Activated naive CD4-positive, alpha-beta T cell treated with anti-CD3 and anti-CD28 coated beads for 36 hours (primary cell): ENCODE data around the gene ABAT. TPM values are rescaled to one million over a fixed set of nuclear protein-coding genes. Genes with fewer than 3 reads are reported as not detected.

Source experiments
- CTCF ChIA-PET: fragments of 350-600 bp; sonication (Branson Sonifier 250); formaldehyde crosslinking; loops from one replicate; lab custom pipeline; 2021; ENCODE audit warnings: antibody characterized with exemption; lab: Charles Lee
- DNase-seq: peaks from one replicate; pipeline ENCODE4 v3.0.0-alpha.2; 2020
- H3K27ac Mint-ChIP-seq: one replicate; pipeline ENCODE4 v1.8.0; 2021; ENCODE audit warnings: mild to moderate bottlenecking, mixed read lengths
- H3K27me3 Mint-ChIP-seq: one replicate; pipeline ENCODE4 v1.8.0; 2021; ENCODE audit warnings: low read depth, mixed read lengths
- H3K36me3 Mint-ChIP-seq: one replicate; pipeline ENCODE4 v1.8.0; 2021; ENCODE audit warnings: low read depth, mixed read lengths
- H3K4me1 Mint-ChIP-seq: one replicate; pipeline ENCODE4 v1.8.0; 2021; ENCODE audit warnings: low read depth, mixed read lengths
- H3K4me3 Mint-ChIP-seq: one replicate; pipeline ENCODE4 v1.8.0; 2021; ENCODE audit warnings: mild to moderate bottlenecking, moderate library complexity, mixed read lengths
- H3K9me3 Mint-ChIP-seq: one replicate; pipeline ENCODE4 v1.8.0; 2021; ENCODE audit warnings: mixed read lengths
- intact Hi-C: fragments of 100-400 bp; cut with micrococcal nuclease; formaldehyde crosslinking; loops from one replicate; pipeline ENCODE4 v1.15.1; 2023
- total RNA-seq, 2 experiments: library from RNA; stranded (reverse); gene quantifications; one replicate each; pipeline ENCODE4 v1.2.3, GENCODE V29; 2021

The ABAT gene
- total RNA-seq, 2 experiments from 2014 or later, result 2.7 to 3.1 TPM

DNA sequence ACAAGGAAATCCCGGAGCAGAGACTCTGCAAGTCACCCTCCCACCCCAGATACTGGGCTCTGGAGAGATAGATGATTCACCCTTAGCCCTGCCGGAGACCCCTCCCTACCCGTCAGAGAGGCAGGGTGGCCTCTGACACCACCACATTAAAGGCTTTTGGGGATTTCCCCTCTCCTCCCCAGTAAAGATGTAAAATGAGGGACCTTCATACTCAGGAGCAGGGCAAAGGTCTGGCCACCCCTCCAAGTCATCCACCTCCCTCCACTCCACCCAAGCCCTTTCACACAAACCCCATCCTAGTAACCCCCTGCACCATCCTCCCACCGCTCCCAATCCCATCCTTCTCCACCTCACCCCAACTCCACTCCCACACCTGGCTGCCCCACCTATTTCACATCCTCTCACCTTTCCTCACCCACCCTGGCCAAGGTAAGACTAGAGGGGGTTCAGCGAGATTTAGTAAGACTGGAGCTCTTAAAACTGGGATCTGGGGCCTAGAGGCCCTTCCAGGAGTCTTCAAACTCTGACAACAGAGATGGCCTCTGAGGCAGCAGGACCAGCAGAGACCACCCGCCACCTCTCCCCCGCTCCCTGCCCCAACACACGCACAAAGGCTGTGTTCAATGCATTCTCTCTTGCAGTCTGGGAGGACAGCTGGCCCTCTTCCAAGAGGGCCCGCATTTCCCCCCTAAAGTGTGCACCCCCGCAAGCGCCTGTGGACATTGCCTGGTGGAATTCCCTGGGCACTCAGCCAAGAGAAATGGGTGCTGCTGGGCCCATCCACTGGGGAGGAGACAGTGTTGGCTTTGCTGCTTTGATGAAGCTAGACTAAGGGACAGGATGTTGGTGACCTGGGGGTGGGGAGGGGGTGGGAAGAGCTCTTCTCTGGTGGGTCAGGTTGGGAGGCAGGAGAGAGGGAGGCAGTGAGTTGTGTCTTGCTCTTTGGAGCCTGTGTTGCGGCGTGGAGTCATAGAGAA, 1.1 kb downstream of the ABAT start:
- CTCF ChIA-PET, result interaction anchor here (2.4 kb wide), 1 partner anchor 205 kb away, joined by 10 read pairs; no protein-coding TSS in a partner anchor
- peaks cover 17% of the 10 kb centered on the region for H3K4me1 Mint-ChIP-seq
- DNase-seq, result peak; percentile 76
- intact Hi-C loops, result loop anchor here (1.0 to 2.0 kb wide), 4 partner anchors 55 to 451 kb away; partner anchors contain the start of genes CARHSP1, METTL22, PMM2 and TMEM186
- H3K4me3 Mint-ChIP-seq, result peak overlapping the region; percentile 79
- no peaks in the 10 kb centered on the region for H3K27me3 Mint-ChIP-seq
- peaks cover 1% of the 10 kb centered on the region for H3K36me3 Mint-ChIP-seq
- H3K27ac Mint-ChIP-seq, result peak overlapping the region; percentile 57
- H3K9me3 Mint-ChIP-seq, result peaks cover 6% of the 10 kb centered on the region

DNA sequence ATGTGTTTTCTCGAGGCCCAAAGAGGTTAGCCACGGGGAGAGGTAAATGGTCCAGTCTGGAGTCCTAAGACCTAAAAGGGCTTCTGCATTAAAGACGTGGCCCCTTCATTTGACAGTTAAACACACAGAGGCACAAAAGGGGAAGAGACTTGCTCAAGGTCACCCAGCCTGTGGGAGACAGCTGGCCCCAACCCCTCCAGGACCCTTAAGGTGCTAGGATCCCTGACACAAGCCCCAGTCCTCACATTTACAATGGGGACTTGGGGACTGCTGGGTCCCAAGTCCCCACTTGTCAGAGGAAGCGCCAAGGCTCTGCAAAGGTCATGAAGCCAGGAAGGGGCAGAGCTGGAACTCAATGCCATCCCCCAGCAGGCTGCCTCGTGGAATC, 1.7 kb downstream of the ABAT start:
- H3K9me3 Mint-ChIP-seq, result peaks cover 6% of the 10 kb centered on the region
- H3K36me3 Mint-ChIP-seq, result peaks cover 1% of the 10 kb centered on the region
- H3K27me3 Mint-ChIP-seq, result no peaks in the 10 kb centered on the region
- DNase-seq, result no peak
- H3K27ac Mint-ChIP-seq, result no peak overlapping the region
- CTCF ChIA-PET, result no interaction called here
- no peak overlapping the region for H3K4me3 Mint-ChIP-seq
- peaks cover 17% of the 10 kb centered on the region for H3K4me1 Mint-ChIP-seq
- intact Hi-C loops, result no loop called here

DNA sequence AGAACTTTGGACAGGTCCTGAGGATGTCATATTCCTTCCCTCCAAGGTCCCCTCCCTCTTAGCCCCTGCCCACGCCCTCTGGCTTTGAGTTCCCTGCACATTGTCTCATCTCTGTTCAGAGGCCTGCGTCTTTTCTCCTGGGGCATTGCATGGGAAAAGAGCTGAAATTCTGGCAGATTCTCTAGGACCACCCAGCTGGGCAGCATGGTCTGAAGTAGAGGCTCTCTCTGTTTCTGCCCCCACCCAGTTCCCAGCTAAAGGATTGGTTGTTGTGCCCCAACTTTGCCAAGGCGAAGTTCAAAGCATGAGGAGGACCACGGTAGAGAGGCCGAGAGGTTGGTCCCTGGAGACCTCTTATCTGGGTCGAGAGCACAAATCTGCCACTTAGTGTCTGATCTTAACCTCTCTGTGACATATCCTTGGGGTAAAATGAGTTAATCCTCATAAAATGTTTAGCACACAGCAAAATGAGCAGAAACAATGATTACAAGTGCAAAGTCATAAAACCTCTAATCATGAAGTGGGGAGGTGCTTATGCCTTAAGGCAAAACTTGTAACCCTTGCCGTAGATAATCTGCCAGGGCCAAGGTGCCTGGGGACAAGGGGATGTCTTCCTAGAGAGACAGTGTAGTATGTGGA, 2.4 kb downstream of the ABAT start:
- H3K27ac Mint-ChIP-seq, result no peak overlapping the region
- H3K36me3 Mint-ChIP-seq, result peaks cover 1% of the 10 kb centered on the region
- no peak for DNase-seq
- peaks cover 17% of the 10 kb centered on the region for H3K4me1 Mint-ChIP-seq
- H3K9me3 Mint-ChIP-seq, result peaks cover 6% of the 10 kb centered on the region
- no peak overlapping the region for H3K4me3 Mint-ChIP-seq
- CTCF ChIA-PET, result no interaction called here
- H3K27me3 Mint-ChIP-seq, result no peaks in the 10 kb centered on the region
- intact Hi-C loops, result no loop called here

DNA sequence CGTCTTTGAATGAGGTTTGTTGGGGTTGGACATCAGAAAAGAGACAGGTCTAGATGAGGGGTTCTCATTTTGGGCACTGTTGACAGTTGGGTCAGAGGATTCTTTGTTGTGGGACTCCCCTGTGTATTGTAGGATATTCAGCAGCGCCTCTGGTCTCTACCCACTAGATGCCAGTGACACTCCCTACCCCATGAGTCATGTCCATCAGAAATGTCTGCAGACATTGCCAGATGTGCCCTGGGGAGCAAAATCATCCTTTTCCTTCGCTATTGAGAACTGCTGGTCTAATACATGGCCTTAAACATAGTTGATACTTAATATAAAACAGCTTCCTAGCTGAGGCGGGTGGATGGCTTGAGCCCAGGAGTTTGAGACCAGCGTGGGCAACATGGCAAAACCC, 3.1 kb downstream of the ABAT start:
- intact Hi-C loops, result no loop called here
- DNase-seq, result no peak
- Mint-ChIP-seq H3K9me3 (peaks cover 6% of the 10 kb centered on the region), H3K27ac (no peak overlapping the region), H3K4me1 (peaks cover 17% of the 10 kb centered on the region), H3K4me3 (no peak overlapping the region), H3K27me3 (no peaks in the 10 kb centered on the region), H3K36me3 (peaks cover 1% of the 10 kb centered on the region)
- CTCF ChIA-PET, result no interaction called here

DNA sequence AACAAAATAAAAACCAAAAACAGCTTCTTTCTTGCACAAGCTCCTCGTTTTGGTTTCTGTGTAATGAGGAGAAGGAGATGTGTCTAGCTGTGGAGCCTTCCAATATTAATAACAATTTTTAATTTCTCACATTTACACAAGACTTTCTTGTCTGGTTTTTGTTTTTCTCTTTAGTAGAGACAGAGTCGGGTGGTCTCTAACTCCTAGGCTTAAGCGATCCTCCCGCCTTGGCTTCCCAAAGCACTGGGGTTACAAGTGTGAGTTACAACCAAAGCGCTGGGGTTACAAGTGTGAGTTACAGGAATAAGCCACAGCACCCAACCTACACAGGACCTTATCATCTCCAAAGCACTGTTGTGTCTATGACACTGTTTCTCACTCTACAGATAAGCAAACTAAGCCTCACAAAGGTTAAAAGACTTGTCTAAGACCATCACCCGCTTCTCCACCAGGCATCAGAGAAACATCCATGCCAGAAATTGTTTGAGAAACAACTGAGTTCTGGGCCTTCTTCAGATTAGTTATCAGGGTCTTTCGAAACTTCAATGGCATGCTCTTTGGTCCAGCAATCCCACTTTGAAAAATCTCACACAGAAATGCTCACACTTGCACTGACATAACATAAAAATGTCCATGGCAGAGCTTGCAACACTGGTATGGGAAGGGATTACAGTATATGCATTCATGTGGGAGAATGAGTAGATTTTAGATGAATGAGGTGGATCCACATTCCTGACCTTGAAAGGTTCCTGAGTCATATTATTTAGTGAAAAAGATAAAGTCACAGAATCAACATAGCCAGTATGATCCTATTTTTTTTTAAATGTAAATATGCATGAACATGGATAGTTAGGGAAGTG, 3.9 kb downstream of the ABAT start:
- H3K27ac Mint-ChIP-seq, result no peak overlapping the region
- no peaks in the 10 kb centered on the region for H3K27me3 Mint-ChIP-seq
- no peak for DNase-seq
- H3K4me1 Mint-ChIP-seq, result peaks cover 17% of the 10 kb centered on the region
- CTCF ChIA-PET, result no interaction called here
- H3K36me3 Mint-ChIP-seq, result peaks cover 1% of the 10 kb centered on the region
- peaks cover 6% of the 10 kb centered on the region for H3K9me3 Mint-ChIP-seq
- intact Hi-C loops, result no loop called here
- no peak overlapping the region for H3K4me3 Mint-ChIP-seq

DNA sequence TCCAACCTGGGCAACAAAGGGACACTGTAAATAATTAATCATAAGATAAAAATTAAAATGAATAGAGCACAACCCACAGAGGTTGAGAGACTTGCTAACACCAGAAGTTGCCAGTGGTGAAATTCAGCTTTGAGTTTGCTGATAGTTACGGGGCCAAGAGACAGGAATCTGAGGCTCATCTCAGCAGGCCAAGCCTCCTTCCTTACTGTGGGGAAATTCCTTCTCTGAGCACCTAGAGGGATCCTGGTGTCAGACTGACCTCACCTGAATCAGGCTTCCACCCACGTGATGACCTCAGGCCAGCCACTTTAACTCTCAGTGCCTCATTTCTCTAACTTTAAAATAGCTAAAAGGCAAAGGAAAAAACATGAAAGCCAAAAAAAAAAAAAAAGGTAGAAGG, 4.7 kb downstream of the ABAT start:
- Mint-ChIP-seq H3K27ac (no peak overlapping the region), H3K4me3 (no peak overlapping the region), H3K36me3 (peaks cover 1% of the 10 kb centered on the region), H3K27me3 (no peaks in the 10 kb centered on the region), H3K9me3 (peaks cover 6% of the 10 kb centered on the region), H3K4me1 (peaks cover 11% of the 10 kb centered on the region)
- intact Hi-C loops, result no loop called here
- DNase-seq, result no peak
- CTCF ChIA-PET, result no interaction called here

DNA sequence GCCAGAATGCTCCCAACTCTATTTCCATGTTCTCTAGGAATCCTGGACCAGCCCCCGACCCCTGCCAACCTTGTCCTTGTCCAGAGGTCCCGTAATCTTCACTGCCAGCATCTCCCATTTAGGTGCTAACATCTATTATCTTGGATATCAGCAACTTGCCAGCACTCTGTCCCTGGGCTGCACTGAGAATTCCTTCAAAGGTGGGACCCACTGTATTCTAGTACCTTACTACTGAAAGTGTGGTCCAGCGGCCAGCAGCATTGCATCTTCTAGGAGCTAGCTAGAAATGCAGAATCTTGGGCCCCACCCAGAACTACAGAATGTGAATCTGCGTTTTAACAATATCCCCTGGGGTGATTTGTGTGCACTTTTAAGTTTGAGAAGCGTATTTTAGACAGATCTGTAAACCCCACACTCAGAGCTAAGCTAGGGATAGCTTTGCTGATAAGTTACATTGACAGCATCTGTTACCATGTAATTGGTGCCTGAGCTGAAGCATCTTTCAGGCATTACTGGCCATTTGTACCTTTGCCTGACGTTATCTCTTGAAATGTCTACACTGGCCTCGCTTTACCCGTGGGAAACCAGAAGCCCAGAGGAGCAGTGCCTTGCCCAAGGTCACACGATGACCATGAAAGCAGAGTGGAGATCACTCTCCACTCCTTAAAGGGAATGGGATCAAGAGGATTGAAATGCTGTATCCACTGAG, 8.3 kb downstream of the ABAT start:
- Mint-ChIP-seq H3K36me3 (peaks cover 6% of the 10 kb centered on the region), H3K4me3 (no peak overlapping the region), H3K9me3 (peaks cover 6% of the 10 kb centered on the region), H3K4me1 (no peaks in the 10 kb centered on the region), H3K27me3 (no peaks in the 10 kb centered on the region), H3K27ac (no peak overlapping the region)
- CTCF ChIA-PET, result no interaction called here
- intact Hi-C loops, result no loop called here
- DNase-seq, result no peak

DNA sequence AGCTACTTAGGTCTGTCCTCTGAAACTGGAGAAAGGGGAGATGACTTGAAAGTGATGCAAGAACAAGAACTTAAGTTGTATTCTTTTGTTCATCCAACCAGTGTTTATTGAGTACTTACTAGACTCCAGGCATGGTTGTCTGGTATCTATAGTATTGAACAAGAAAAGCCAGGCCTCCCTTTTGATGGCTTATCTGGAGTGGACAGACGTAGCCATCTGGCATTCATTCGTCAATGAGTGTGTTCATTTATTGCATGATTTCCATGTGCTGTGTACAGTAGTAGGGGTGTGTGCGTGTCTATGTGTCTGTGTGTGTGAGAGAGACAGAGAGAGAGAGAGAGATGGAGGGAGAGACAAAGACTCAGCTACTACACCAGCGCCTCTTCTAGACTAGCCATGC, 9.2 kb downstream of the ABAT start:
- peaks cover 6% of the 10 kb centered on the region for H3K9me3 Mint-ChIP-seq
- peaks cover 6% of the 10 kb centered on the region for H3K36me3 Mint-ChIP-seq
- no peak overlapping the region for H3K27ac Mint-ChIP-seq
- CTCF ChIA-PET, result no interaction called here
- no peaks in the 10 kb centered on the region for H3K27me3 Mint-ChIP-seq
- H3K4me1 Mint-ChIP-seq, result no peaks in the 10 kb centered on the region
- no peak for DNase-seq
- no peak overlapping the region for H3K4me3 Mint-ChIP-seq
- intact Hi-C loops, result no loop called here

DNA sequence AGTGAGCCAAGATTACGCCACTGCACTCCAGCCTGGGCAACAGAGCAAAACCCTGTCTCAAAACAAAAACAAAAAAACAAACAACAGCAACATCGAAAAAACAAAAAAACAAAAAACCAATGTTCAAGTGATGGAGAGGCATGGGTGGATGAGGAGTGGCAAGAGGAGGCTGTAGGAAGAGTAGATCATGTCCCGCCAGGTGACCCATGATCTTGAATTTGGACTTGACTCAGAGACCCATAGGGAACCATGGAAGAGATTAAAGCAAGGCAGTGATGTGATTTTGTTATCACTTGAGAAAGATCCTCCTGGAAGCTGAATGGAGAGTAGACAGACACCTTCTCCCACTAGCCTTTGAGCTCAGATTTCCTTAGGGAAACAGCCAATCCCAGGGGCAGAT, 11.2 kb downstream of the ABAT start:
- H3K27ac Mint-ChIP-seq, result no peak overlapping the region
- CTCF ChIA-PET, result interaction anchor here (0.7 kb wide), 1 partner anchor 686 kb away, joined by 3 read pairs; no protein-coding TSS in a partner anchor

DNA sequence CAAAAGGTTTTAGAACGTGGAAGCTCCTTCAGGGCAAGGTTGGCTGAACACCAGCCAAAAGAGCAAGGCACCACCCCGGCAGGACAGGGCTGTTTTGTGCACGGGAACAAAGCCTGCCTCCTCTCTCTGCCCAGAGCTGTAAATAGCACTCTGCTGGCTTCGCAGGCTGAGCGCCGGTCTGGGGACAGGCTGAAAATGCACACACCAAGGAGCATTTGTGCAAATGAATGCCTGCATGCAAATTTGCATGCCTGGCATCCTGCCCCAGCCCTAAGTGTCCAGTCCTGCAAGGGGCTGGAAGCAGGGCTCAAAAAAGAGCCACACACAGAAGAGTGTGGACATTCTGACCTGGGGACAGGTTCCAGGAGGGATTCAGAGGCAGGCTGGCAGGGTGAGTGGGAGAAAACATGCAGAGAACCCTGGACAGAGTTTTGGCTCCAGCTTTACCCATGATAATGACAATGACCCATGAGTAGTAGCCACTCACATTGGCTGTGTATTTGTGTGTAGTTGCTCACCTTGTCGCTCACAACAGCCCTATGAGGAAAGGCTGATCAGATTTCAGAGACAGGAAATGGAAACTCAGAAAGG, 11.7 kb downstream of the ABAT start:
- Mint-ChIP-seq H3K4me1 (no peaks in the 10 kb centered on the region), H3K36me3 (peaks cover 19% of the 10 kb centered on the region), H3K27me3 (no peaks in the 10 kb centered on the region), H3K4me3 (no peak overlapping the region), H3K27ac (no peak overlapping the region), H3K9me3 (peaks cover 13% of the 10 kb centered on the region)
- CTCF ChIA-PET, result interaction anchor here (0.7 kb wide), 1 partner anchor 686 kb away, joined by 3 read pairs; no protein-coding TSS in a partner anchor
- intact Hi-C loops, result no loop called here
- no peak for DNase-seq

More for the DNA sequence above, 11.2 kb downstream of the ABAT start:
- Mint-ChIP-seq H3K9me3 (peaks cover 13% of the 10 kb centered on the region), H3K4me1 (no peaks in the 10 kb centered on the region), H3K27me3 (no peaks in the 10 kb centered on the region), H3K4me3 (no peak overlapping the region), H3K36me3 (peaks cover 17% of the 10 kb centered on the region)
- DNase-seq, result no peak
- intact Hi-C loops, result no loop called here

DNA sequence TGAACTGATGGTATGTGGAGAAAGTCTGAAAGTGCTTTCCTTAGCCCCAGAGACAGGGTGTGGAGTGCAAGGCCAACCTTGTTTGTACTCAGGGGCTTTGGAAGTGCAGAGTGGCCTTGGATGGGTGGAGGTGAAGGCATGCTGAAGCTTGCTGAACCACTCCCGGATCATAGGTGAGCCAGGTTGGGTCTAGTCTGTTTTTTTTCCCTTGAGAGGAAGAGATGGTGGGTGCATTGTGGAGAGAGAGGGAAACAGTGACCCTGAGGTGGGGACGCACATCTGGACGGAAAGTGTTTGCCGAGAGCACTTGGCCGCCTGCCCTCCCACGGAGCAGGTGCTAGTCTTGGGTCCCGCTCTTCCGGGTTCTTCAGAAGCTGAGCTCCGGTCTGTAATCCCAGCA, 12.5 kb downstream of the ABAT start:
- CTCF ChIA-PET, result no interaction called here
- DNase-seq, result no peak
- no peak overlapping the region for H3K27ac Mint-ChIP-seq
- peaks cover 19% of the 10 kb centered on the region for H3K36me3 Mint-ChIP-seq
- peaks cover 13% of the 10 kb centered on the region for H3K9me3 Mint-ChIP-seq
- H3K27me3 Mint-ChIP-seq, result no peaks in the 10 kb centered on the region
- H3K4me1 Mint-ChIP-seq, result no peaks in the 10 kb centered on the region
- intact Hi-C loops, result no loop called here
- H3K4me3 Mint-ChIP-seq, result no peak overlapping the region
